Fibroblast of skin of right quadriceps (primary cell): ENCODE data around the gene FUT9.

Source experiments
- DNase-seq: peaks from one replicate; pipeline ENCODE4 v3.0.0-alpha.2; 2013

Gene FUT9

DNA sequence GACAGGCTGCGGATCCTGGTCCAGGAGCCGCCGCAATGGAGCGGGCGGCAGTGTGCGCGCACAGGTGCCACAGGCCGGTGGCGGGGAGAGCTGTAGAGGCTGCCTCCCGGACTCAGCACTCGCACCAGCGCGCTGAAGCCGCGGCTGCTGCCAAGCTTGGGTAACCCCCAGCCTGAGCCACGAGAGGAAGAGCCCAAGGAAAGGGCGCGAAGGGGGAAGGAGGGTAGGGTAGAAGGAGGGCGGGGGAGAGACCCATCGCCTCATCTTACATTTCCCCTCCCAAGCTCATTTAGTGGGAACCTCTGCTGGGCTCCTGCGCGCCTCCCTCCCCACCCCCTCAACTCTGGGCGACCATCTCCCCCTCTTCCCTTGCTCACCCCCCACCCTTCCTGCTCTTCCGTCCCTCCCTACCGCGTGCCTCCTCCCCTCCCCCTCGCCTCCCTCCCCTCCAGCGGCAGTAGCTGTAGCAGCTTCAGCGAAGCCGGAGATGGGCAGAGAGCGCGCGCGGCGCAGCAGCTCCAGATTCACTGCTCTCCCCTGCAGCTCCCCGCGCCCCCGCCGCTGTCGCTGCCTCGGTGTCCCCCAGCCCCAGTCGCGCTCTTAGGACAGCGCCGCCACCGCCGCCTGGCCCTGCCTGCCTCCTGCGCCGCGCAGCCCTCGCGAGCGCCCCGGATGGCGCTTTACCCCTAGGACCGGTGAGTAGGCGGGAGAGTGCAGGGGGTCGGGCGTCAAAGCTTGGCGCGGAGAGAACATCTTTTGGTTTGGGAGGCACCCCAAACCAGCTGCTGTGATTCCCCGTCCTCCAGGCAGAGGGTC is at the start of gene FUT9:
Gene FUT9, plus strand, starts transcription at position 457 of the 816 bp plus-strand sequence. CDS start 187,182 bp downstream, outside the sequence.
- DNase-seq: no peak

- DNase-seq: no peak
These were observed 48.2 kb upstream of the FUT9 start for GRCh38 chr6:95967594-95967993.

- DNase-seq: no peak
These were observed 41.8 kb upstream of the FUT9 start for GRCh38 chr6:95973976-95974375.

DNA sequence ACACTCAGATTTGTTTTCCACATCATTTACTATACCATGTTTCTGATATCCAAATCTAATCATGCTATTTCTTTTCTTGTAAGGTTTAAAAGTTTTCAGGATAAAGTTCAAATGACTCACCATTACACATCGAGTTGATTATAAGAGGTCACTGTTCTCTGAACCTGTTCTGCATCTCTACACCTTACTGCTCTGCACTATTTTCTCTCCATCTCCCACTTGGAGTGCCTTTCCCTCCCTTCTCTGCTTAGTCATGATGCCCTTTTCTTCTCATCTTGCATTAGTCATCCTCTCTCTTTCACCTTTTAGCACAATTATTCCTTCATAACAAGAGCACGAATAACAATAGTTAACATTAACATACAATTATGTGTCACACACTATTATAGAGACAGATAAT is 37.5 kb upstream of the FUT9 start:
- no peak for DNase-seq

- DNase-seq: no peak
These were observed 23.9 kb upstream of the FUT9 start for GRCh38 chr6:95991906-95992305.

DNA sequence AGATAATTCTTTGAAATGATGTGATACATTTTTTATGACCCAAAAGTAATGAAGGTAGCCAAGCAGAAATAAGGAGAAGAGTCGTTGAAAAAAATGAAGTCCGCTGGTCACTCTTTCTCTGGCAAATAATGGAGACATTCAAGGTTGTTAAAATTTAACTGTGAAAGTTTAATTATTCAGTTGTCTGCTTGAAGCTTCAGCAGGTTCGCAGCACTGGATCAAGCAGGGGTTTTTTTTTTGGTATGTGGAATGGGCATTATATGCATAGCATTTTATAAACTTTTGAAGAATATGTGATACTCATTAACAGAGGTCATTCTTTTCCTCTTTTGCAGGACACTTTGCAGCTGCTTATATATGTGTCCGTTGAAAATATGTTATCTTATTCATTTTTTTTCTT is 21.6 kb upstream of the FUT9 start:
- DNase-seq: no peak

- no peak for DNase-seq
These were observed 17.6 kb upstream of the FUT9 start for GRCh38 chr6:95998133-95998532.

- DNase-seq: no peak
These were observed 13.7 kb upstream of the FUT9 start for GRCh38 chr6:96001891-96002575.

DNA sequence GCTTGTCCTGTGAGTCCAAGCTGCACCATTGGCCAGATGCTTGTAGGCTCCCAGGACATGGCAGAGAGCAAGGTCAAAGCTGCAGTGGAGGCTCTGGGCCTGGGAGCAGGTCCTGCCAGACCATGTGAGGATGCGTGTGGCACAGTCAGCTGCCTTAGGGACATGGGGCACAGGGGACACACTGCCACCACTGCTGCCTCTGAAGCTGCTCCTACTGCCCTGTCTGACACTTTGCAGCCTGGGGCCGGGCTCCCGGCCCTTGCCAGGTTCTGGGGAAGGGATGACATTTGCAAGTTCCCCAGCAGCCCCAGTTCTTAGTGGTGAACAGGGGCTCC is 13.2 kb upstream of the FUT9 start:
- no peak for DNase-seq

DNA sequence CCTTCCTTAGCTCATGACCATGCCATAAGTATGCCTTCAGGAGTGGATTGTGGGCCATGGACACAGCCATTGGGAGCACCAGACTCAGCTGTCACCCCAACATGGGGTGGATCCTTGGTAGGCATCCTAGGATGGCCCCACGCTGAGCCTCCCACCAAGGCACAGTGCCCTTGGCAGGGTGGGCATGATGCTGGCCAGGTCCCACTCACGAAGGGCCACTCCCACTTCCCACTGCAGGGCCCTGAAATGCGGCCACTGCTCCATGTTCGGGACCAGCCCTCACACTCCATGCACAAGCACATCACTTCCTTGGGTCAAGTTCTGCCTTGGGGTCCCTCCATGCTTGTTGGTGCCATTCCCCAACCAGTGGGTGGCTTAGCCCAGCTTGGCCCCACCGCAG is 12.9 kb upstream of the FUT9 start:
- DNase-seq: no peak

DNA sequence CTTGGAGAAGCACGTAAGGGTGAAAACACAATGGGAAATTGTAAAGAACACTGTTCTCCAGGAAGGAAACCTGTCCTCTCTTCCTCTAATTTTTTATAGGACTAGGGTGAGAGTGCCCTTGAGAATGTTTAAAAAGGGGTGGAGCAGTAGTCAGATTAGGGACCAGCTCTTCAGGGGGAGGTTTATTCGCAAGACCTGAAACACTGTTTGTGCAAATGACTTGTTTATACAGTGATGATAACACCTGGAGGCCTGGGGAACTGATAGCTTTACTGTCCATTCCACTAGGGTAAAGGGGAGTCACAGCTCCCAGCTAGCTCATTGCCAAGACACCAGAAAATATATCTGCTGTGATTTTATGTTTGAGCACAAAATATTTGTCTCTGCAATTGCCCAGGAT is 8.1 kb upstream of the FUT9 start:
- no peak for DNase-seq

GRCh38 chr6:96013531-96013930 is 2.2 kb upstream of the FUT9 start:
- no peak for DNase-seq

DNA sequence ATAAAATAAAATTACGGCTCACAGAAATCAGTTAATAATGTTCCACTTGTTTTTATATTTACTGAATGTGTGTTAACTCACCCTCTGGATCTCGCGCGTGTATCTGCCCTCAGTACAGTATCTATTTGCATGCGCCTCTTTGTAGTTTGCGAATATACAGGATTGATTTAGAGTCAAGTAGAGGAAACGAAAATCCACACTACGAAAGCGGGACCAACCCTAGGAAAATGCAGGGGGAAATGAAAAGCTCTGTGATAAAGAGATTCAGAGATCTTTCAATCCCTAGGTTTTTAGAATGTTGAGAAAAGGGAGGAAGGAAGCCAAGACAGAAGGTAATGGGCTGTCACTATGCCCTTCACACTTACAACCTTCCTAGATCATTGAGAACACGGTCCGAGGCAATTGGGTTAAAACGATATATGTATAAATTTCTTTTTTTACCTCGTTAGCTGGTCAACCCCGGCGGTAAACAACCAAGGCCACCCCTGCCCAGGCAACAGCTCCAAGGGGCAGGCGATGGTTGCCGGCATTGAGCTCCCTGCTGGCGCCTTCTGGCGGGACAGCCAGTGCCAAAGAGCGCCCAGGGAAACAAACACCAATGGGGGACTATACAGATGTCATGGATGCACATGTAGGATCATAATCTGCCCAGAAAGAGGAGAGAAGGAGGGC is 792 bp upstream of the FUT9 start:
- DNase-seq: no peak

DNA sequence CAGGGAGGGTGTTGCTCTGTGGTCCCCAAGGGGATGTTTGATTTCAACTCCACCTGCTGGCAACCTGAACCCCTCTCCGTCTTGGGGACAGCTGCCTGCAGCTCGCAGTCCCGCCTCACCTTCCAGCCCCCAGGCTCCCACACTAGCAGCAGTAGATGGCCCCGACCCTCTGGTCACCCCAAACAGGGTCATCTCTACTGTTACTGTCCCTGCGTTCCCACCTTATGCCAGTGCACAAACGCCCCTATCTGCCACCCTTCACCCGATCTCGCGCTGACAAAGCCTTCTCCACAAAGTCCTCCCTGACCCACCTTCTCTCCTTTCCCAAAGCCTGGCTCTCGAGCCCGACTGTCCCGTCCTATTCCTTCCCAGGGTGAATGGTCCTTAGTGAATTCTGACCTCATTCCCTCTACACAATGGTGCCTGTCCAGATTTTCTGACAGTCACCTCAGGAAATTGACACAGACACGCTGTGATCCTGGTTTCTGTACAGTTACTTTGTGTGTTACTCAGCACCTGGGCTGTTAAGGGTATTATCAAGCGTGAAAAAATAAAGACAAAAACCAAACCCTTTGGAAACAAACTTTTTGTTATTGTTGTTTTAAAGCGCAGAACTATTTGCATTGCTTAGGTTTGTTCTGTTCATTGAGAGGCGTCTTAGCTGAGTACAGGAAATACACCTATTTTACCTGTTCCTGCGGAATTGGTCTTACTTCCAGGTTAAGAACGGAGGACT is 728 bp downstream of the FUT9 start:
- no peak for DNase-seq

GRCh38 chr6:96017070-96017359 is 1.2 kb downstream of the FUT9 start:
- DNase-seq: no peak

DNA sequence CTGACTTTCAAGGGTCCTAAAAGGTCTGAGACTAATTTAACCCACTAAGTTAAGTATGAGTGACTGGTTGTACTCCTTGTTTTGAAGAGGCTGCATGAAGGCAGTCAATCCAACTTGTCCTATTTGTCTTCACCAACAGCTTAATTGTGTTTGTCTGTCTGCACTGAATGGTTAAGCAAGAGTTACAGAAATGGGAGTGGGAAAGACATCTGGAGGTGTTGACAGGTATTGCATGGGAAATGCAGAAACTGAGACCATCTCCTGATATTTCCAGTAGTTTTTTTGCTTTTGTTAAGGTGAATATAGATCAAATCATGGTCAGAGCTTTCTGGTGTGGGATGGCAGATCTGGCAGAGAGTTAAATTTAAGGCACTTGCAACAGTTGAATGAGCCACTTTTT is 6.5 kb downstream of the FUT9 start:
- no peak for DNase-seq

DNA sequence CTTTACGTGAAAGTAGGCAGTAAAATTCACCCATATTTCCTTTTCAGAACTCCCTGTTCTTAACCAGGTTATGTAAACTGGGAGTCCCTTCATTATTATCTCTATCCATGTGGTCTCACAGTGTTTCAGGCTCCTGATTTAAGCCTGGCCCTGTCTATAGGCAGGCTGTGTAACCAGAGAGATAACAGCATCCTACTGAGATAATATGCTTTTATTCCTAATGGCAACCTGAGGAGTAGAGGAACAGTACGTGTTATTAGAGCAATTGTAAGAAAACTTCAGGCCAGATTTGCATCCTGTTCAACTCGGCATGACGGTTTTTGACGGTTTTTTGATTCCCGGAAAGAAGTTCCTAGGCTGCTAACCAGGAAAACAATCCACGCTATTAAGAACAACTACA is 16.9 kb downstream of the FUT9 start:
- no peak for DNase-seq

DNA sequence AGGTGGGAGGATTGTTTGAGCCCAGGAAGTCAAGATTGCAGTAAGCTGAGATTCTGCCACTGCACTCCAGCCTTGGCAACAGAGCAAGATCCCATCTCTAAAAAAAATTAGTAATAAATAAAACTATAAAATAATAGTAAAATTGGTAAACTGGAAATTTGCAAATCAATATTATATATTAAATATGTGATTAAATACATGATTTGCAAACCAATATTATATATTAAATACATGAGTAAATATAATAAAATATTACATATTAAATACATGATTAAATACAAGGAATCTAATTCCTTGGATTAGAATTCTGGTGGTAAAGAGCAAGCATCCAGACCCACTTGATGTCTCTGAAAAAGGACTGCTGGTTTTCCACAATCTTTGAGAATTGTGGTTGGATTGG is 35.8 kb downstream of the FUT9 start:
- no peak for DNase-seq

- DNase-seq: no peak
These were observed 42.3 kb downstream of the FUT9 start for GRCh38 chr6:96058082-96058481.

GRCh38 chr6:96059586-96059985 is 43.8 kb downstream of the FUT9 start:
- DNase-seq: no peak

- no peak for DNase-seq
These were observed 44.5 kb downstream of the FUT9 start for GRCh38 chr6:96060249-96060648.

GRCh38 chr6:96065213-96065612 is 49.4 kb downstream of the FUT9 start:
- no peak for DNase-seq

GRCh38 chr6:96066376-96066775 is 50.6 kb downstream of the FUT9 start:
- no peak for DNase-seq

DNA sequence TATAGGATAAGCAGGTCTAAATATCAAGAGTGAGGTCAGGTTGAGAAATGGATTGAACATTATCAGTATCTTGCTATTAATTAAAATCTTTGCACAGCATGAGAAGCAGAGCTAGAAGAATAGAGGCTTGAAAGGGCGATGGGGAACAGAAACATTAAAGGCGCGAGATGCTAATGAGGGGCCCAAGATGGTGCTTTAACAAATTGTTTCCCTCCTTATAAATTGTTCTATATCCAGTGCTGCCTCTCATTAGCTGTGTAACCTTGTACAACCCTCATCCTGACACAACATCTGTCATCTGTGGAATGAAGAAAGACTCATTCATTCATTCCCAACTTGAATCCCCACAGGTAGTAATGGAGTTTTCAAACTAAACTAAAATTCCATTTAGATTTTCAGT is 57.8 kb downstream of the FUT9 start:
- DNase-seq: no peak
